Transverse colon (tissue), 4 donors: ENCODE data around the gene FOXP2.

ENCODE experiments used
- CTCF ChIP-seq, 5 experiments: fragments of 200-600 bp in 3 of 5; fragments of 450-650 bp in 2 of 5; sonication (generic) in 3 of 5; IDR thresholded peaks; 1 replicate in 2 of 5; 2 replicates in 3 of 5; pipeline ENCODE4 v1.5.1; 2016 to 2017; ENCODE audit warnings: antibody characterized with exemption in 5 of 5, inconsistent platforms in 3 of 5, mild to moderate bottlenecking in 2 of 5, moderate library complexity in 1 of 5
- POLR2AphosphoS5 ChIP-seq, 3 donors: sonication (generic); formaldehyde crosslinking; IDR thresholded peaks; one replicate each; pipeline ENCODE4 v1.6.1; 2016; ENCODE audit warnings: antibody characterized with exemption in 3 of 3

- TF ChIP-seq CTCF (IDR thresholded peaks at IDR 0.05) (no peak), POLR2AphosphoS5 (IDR thresholded peaks at IDR 0.05) (no peak)
Measured at GRCh38 chr7:114660126-114660486, 245.5 kb downstream of the FOXP2 start.
